SH-SY5Y (cell line): ENCODE measurements around the gene RAD51B.

Experiments used
- GATA2 ChIP-seq: IDR thresholded peaks from 2 replicates; pipeline ENCODE4 v1.6.1; 2011; ENCODE audit warnings: mild to moderate bottlenecking, low read depth, low read length
- GATA3 ChIP-seq: IDR thresholded peaks from 2 replicates; pipeline ENCODE4 v1.6.1; 2011; ENCODE audit warnings: low read depth, mild to moderate bottlenecking, low read length, moderate library complexity

- TF ChIP-seq GATA2 (no peak), GATA3 (no peak)
Observed at GRCh38 chr14:68355415-68355814, 535.8 kb downstream of the RAD51B start.
